NCI-H526 treated with DMSO at 0.1 percent for 48 hours (cell line): ENCODE measurements around the gene PYGM.

Experiments used
- DNase-seq: peaks from one replicate; lab custom pipeline; 2025; lab: John Stamatoyannopoulos, UW

The PYGM gene

GRCh38 chr11:64753380-64754123 lies 6.2 kb downstream of the PYGM start:
- no peak for DNase-seq

- DNase-seq, result no peak
Observed at GRCh38 chr11:64753019-64753379, 6.8 kb downstream of the PYGM start.

GRCh38 chr11:64752175-64752970 lies 7.4 kb downstream of the PYGM start:
- DNase-seq, result peak; percentile 19

GRCh38 chr11:64751580-64751979 lies 8.2 kb downstream of the PYGM start:
- no peak for DNase-seq

- no peak for DNase-seq
Observed at GRCh38 chr11:64751136-64751535, 8.6 kb downstream of the PYGM start.

- DNase-seq, result no peak
Observed at GRCh38 chr11:64750361-64751054, 9.3 kb downstream of the PYGM start.

- no peak for DNase-seq
Observed at GRCh38 chr11:64747961-64748665, 11.7 kb downstream of the PYGM start.

- DNase-seq, result no peak
Observed at GRCh38 chr11:64746486-64746885, 13.3 kb downstream of the PYGM start.

- no peak for DNase-seq
Observed at GRCh38 chr11:64745521-64746328, 14.0 kb downstream of the PYGM start.

- DNase-seq, result no peak
Observed at GRCh38 chr11:64745189-64745520, 14.6 kb downstream of the PYGM start.

- DNase-seq, result no peak
Observed at GRCh38 chr11:64744544-64745188, 15.1 kb downstream of the PYGM start.

- peak; percentile 30 for DNase-seq
Observed at GRCh38 chr11:64743591-64744543, 15.9 kb downstream of the PYGM start, which contains the start of gene RASGRP2. RASGRP2 (minus strand) TSS chr11:64744142; CDS start chr11:64742866, 1,276 bp downstream.

GRCh38 chr11:64742889-64743590 lies 16.7 kb downstream of the PYGM start:
- DNase-seq, result no peak

GRCh38 chr11:64742087-64742888 lies 17.5 kb downstream of the PYGM start:
- no peak for DNase-seq

GRCh38 chr11:64741375-64742086 lies 18.2 kb downstream of the PYGM start:
- DNase-seq, result no peak

- DNase-seq, result no peak
Observed at GRCh38 chr11:64739871-64740270, 19.9 kb downstream of the PYGM start.

GRCh38 chr11:64736654-64737053 lies 23.1 kb downstream of the PYGM start:
- DNase-seq, result no peak
